Measurements from ENCODE around the gene NIPA2.

GRCh38 chr15:22808240-22808639 is 30.2 kb upstream of the NIPA2 start:
- TF ChIP-seq CTCF (IDR thresholded peaks at IDR 0.05) (no peak), POLR2A (IDR thresholded peaks at IDR 0.05) (no peak)

All from lower leg skin (tissue), 3 donors.